Measurements from ENCODE around the gene SHISA9.
"Not testable (repeated sequence)": the region's sequence is repeated elsewhere in the genome, so short reads cannot be mapped to it uniquely, and the experiment has no call there.

SHISA9 gene

DNA sequence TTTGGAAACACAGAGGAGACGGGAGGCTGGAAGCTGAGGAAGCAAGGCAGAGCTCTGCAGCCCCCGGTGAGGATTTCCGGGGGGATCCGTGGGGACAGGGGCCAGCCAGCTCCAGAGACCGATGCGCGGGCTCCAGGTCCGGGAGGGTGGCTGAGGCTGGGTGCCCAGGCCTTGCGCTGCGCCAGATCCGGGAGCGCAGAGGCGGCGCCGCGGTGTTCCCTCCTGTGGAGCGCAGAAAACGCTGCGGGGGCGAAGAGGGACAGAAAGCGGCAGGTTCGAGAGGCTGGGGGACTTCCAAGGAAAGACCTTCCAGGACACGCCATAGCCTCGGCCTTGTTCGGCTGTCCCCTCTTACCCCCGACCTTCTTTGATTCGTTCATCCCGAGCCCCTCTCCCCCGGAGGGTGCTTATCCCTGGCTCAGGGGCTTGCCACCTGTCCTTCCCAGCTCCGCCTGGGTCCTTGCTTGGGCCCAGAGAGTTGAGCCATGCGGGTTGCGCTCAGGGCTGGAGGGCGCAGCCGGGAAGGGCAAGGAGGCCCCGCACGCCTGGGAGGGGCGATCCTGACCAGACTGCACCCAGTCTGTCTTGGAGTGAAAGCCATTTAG, 697 bp upstream of the SHISA9 start:
- DNase-seq: no peak

GRCh38 chr16:12901204-12901596, 198 bp upstream of the SHISA9 start:
- DNase-seq: no peak

GRCh38 chr16:12902511-12903372, 1.3 kb downstream of the SHISA9 start:
- DNase-seq: no peak

DNA sequence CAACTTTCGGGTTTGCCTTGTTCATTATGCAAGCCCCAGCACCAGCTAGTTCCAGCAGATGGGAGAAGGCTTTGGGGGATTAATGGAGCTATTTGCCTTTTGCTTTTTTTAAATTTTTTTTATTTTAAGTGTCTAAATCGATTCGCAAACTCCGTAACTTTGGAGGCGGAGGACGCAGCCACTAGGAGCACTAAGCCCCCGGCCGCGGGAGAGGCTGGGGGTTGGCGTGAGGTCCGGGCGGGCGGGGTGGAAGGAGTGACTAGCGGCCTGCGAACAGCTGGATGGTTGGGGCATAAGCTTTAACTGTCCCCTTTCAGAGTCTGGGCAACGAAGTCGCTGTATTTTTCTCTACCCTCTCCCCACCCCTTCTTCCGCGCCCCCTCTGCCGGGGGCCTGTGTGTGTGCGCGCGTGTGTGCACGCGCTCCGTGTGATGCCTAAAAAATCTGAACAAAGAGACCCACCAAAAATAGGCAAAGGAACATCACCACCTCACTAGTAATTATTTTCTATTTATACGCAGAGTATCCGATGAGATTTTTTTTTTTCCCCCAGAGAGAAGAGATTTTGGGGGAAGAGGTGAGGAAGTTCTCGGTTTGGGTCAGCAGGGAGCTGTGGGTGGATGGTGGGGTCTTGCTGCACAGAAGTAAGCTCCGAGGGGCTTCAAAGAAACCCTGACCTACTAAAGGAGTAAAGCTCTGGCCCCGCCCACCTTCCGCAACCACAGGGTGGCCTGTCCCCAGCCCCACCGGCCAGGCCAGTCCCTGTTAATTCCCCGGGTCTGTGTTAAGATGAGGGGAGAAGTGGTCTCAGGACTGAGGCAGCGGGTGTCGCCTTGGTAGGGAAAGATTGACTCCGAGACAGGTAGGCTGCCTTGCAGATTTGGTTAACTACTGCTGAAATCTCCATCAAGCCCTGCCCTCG, 2.3 kb downstream of the SHISA9 start:
- DNase-seq: no peak

- DNase-seq: no peak
Measured at GRCh38 chr16:12904329-12904671, 2.9 kb downstream of the SHISA9 start.

DNA sequence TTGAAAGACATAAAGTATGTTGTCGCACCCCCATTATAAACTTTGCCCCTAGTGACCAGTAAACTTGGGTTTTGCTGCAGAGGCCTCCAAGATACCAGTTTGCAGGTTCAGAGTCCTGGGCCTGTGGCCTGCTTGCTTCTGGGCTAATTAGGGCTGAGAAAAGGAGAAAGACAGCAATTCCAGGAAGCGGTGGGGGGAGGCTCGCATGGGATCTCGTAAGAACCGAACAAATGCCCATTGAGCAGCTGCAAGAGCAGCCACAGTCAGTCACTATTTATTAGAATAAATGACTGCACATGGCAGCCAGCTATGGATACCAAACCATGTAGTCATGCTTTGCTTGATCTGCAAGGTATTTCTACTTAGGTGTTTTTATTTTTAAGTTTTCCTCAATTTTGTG, 4.9 kb downstream of the SHISA9 start:
- DNase-seq: no peak

- DNase-seq: no peak
Measured at GRCh38 chr16:12906765-12907516, 5.5 kb downstream of the SHISA9 start.

DNA sequence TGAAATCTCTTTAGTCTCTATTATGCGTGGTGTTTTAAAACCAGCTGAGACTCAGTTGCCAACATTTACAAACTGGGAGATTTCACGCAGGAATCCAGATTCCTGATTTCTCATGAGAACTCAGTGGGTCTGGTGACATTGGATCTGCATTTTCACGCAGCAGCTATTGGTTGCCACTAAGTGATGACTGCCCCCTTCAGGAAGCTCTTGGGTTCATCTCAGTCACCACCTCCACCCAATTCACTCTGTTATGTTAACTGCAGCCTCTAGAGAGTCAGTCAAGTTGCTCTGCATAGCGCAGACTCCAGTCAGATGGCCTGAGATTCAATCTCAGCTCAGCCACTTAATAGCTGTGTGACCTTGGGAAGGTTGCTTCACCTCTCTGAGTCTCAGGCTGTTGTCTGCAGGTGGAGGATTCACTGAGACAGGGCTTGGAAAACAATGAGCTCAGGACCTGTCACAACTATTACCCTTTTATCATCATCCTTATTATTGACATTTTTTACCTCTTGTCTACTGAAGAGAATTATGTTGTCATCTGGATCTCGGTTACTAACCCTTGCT, 6.4 kb downstream of the SHISA9 start:
- no peak for DNase-seq

DNA sequence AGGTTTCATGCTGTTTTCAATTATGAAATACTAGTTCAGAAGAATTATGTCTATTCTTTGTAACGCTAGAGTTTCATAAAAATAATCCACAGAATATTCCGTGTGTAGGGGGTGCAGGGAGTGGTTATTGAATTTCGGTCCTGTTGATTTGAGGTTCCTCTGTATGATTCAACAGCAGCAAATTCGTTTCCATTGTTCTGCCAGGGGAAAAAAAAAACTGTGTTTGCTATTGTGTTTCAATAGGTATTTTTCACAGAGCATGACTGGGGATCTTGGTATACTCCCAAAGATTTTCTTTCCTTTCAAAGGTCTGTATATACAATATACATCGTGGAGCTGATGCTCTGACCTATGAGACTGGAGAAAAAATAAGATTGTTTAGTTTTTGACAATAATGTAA, 15.8 kb downstream of the SHISA9 start:
- no peak for DNase-seq

DNA sequence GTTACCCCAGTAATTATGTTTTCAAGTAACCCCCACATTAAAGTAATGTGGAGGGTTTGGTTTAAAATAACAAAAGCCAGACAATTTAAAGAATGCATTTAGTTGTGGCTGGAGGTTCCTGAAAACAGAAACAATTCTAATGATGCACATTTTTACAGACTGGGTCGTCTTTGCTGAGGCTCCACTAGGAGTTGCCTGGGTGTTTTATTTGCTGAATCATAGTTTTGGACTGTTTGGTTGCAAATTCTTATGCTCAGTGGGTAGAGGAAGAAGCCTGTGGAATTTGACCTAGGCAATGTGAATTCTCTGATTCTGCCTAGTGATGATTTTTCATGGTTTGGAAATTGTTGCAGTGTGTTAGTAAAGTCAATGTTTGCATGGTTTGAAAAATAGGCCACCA, 16.3 kb downstream of the SHISA9 start:
- no peak for DNase-seq

DNA sequence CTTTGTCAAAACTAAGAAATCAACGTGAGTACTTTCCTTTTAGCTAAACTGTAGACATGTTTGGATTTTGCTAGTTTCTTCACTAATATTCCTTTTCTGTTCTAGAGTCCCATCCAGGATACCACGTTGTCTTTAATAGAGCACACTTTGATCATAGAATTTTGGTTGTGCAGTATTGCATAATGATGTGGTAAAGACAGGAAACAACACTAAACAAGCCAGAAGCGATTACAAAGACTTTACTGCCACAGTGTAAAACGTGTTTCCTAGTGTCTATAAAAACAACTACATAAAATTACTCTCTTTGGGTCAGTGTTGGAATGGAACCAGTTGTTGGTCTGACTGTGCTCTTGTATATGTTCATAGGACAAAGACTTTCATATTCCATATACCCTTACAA, 19.3 kb downstream of the SHISA9 start:
- DNase-seq: no peak

DNA sequence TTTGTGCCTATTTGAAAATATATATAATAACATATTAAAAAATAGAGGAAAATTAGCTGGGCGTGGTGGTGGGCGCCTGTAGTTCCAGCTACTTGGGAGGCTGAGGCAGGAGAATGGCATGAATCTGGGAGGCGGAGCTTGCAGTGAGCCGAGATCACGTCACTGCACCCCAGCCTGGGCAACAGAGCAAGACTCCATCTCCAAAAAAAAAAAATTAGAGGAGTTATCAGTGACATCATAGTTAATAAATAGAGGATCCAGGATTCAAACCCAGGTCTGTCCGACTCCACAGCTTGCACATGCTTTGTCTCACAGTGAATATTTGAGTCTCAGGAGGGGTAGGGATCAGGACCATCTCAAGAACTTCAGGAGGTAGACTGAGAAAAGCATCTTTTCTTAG, 22.2 kb downstream of the SHISA9 start:
- DNase-seq: not testable (repeated sequence)

- DNase-seq: no peak
Measured at GRCh38 chr16:12925026-12925800, 23.8 kb downstream of the SHISA9 start.

DNA sequence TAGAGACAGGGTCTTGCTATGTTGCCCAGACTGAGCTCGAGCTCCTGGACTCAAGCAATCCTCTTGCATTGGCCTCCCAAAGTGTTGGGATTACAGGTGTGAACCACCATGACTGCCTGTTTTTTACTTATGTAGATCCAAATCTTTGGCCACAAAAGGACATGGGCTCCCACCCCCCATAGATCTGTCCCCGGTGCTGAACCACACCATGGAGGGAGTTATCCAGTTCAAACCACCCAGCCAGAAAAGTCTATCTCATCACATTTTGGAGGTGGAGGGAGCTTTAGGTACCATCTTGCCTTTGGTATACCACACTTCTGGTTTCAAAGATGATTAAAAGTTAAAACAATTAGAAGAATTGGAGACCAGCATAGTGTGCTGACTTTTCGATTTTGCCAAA, 26.2 kb downstream of the SHISA9 start:
- DNase-seq: no peak

DNA sequence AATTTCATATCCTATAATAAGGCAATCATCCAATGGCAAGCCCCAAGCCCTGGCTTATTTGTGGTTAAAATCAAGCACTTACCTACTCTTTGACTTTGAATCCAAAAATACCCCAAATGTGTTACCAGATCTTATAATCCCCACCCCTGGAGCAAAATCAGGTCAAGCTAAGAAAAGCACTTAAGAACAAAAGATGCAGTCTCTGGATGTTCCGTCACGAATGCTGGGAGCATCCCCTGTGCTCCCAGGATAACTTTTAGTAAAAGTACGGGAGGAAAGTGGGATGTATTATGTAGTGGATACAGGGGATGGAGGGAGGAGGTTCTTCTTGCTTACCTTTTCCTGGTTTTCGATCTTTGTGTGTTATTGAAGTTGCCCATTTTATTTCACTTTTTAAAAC, 29.5 kb downstream of the SHISA9 start:
- no peak for DNase-seq

DNA sequence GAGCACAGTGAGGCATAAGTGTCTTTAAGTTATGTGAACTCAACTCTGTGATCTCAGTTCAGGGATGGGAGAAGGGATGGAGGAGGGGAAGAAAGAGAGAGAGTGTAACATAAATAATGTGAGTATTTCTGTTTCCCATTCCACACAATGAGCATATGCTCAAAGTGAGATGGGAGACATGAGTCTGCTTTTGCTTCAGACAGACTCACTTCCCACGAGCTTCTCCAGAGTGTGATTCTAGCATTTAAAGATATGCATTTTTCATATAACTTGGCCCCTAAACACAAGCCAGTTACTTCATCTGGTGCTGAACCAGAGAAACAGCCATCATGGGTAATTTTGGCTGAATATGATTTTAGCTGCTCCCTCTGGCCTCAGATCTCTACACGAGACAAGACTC, 35.0 kb downstream of the SHISA9 start:
- DNase-seq: no peak

- DNase-seq: no peak
Measured at GRCh38 chr16:12941896-12942295, 40.5 kb downstream of the SHISA9 start.

DNA sequence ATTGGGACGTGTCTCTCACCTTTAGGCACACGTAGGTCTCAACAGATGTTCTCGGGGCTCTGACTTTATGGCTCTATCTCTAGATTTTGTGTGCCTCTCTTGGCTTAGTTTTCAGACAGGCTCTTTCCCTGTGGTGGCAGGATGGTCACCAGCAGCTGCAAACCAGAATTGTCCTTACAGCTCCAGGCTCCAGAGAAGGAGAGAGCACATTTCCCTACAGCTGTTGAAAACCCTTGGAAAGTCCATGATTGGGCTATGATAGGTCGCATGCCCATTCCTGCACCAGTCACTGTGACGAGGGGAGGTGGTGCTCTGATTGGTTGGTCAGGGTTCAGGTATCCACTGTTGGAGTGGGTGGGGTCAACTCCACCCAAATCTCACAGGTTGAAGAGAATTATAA, 41.5 kb downstream of the SHISA9 start:
- DNase-seq: no peak

GRCh38 chr16:12944300-12944699, 42.9 kb downstream of the SHISA9 start:
- DNase-seq: no peak

GRCh38 chr16:12951392-12951791, 50.0 kb downstream of the SHISA9 start:
- DNase-seq: no peak

DNA sequence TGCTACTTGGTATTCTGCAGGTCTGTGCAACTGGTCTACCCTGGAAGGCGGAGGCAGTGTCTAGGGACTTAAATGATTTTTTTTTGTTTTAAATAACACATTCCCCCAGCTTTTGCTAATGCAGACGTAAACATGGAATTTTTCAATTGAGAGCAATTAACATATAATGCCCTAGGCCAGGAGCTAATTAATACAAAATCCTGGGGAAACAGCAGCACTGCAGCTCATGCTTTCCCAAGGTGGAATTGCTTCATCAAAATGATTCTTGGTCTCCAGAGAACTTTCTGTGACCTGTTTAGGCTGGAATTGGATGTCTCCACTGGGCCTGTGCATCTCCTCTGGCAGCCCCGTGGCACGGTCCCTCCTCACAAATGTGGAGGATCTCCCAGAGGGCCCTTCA, 50.6 kb downstream of the SHISA9 start:
- no peak for DNase-seq

- DNase-seq: no peak
Measured at GRCh38 chr16:12958366-12958765, 57.0 kb downstream of the SHISA9 start.

Measured in stimulated activated CD4-positive, alpha-beta T cell treated with anti-CD3 and anti-CD28 coated beads, Interleukin-4, amount 100 ng/mL, for 24 hours (primary cell).